DND-41 (cell line): ENCODE measurements around the gene PROZ.

ENCODE experiments used
- CTCF ChIP-seq: IDR thresholded peaks from 2 replicates; pipeline ENCODE4 v1.5.1; 2012; ENCODE audit warnings: borderline replicate concordance, low read length, moderate library complexity, mild to moderate bottlenecking; ENCODE audit not compliant: poor library complexity, severe bottlenecking; ENCODE audit errors: extremely low read depth
- EZH2 ChIP-seq: IDR thresholded peaks from 3 replicates; pipeline ENCODE4 v1.6.1; 2012; ENCODE audit warnings: borderline replicate concordance, low read depth, mild to moderate bottlenecking, moderate library complexity, low read length, inconsistent platforms; ENCODE audit not compliant: severe bottlenecking

GRCh38 chr13:113139577-113139976 lies 18.9 kb upstream of the PROZ start:
- TF ChIP-seq CTCF (no peak), EZH2 (no peak)
